Tibial nerve (tissue), 4 donors: ENCODE results near the gene CDKN1C.

Experiments used
- CTCF ChIP-seq, 5 experiments: fragments of 200-600 bp in 3 of 5; fragments of 450-650 bp in 2 of 5; sonication (generic) in 3 of 5; IDR thresholded peaks; one replicate each; pipeline ENCODE4 v1.5.1; 2016 to 2019; ENCODE audit warnings: antibody characterized with exemption in 5 of 5, mild to moderate bottlenecking in 3 of 5, moderate library complexity in 2 of 5
- EP300 ChIP-seq, 2 donors: sonication (generic); formaldehyde crosslinking; IDR thresholded peaks; one replicate each; pipeline ENCODE4 v1.6.1; 2017; ENCODE audit warnings: antibody characterized with exemption in 2 of 2, mild to moderate bottlenecking in 1 of 2
- POLR2A ChIP-seq, 2 donors: fragments of 450-650 bp; IDR thresholded peaks; one replicate each; pipeline ENCODE4 v1.6.1; 2017; ENCODE audit warnings: antibody characterized with exemption in 2 of 2, mild to moderate bottlenecking in 2 of 2, moderate library complexity in 2 of 2

GRCh38 chr11:2892215-2892966 lies 6.8 kb upstream of the CDKN1C start:
- TF ChIP-seq CTCF (IDR thresholded peaks at IDR 0.05) (peak; percentile 87 to 99 (median 95)), POLR2A (IDR thresholded peaks at IDR 0.05) (no peak), EP300 (IDR thresholded peaks at IDR 0.05) (no peak)
